ENCODE results near the gene LLCFC1.

The LLCFC1 gene

DNA sequence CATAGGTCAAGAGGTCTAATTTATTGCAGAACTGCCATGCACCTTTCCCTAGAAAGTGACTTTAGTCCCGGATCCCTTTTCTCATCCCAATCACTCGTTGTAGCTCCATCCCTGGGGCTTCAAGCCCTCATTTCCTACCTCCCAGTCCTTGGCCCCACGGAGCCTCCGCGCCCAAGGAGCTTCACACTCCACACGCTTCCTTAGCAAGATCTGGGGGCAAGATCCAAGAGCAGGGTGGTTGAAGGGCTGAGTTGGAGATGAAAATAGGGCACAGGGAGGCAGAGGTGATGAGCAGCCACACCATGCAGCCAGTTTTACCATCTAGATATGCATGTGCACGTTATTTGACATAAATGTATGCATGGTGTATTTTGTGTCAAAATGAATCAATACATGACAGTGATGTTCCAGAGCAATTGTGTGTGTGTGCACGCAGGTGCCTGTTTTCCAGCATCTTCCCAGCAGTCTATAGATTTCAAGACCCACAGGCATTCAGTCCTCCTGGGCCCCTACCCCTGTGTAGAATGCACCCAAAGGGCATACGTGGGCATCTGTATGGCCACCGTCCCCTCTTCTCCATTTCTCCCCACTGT, 47.7 kb upstream of the LLCFC1 start:
- Histone ChIP-seq H3K9me3 (replicated peaks; ENCODE audit: insufficient read depth, low read length) (no peaks in the 10 kb centered on the region), H3K36me3 (replicated peaks; ENCODE audit: insufficient read depth, low read length) (no peaks in the 10 kb centered on the region), H2AFZ (ENCODE audit: low read length) (no peak overlapping the region), H3K4me2 (ENCODE audit: low read depth, low read length) (no peak overlapping the region), H3K9ac (ENCODE audit: low read length) (no peak overlapping the region), H3K9me2 (replicated peaks; ENCODE audit: insufficient read depth, low read length) (no peaks in the 10 kb centered on the region), H3F3A (ENCODE audit: insufficient read depth, low read length) (no peaks in the 10 kb centered on the region), H3K4me1 (ENCODE audit: low read length) (no peaks in the 10 kb centered on the region), H3K79me2 (ENCODE audit: low read length) (no peaks in the 10 kb centered on the region), H4K20me1 (ENCODE audit: insufficient read depth, low read length) (no peaks in the 10 kb centered on the region), H3K27me3 (replicated peaks; ENCODE audit: insufficient read depth, low read length) (no peaks in the 10 kb centered on the region), H3K4me3 (ENCODE audit: low read length) (no peak overlapping the region), H3K27ac (ENCODE audit: low read length) (no peak overlapping the region)
- no peak for DNase-seq
- TF ChIP-seq, protein P1, sequence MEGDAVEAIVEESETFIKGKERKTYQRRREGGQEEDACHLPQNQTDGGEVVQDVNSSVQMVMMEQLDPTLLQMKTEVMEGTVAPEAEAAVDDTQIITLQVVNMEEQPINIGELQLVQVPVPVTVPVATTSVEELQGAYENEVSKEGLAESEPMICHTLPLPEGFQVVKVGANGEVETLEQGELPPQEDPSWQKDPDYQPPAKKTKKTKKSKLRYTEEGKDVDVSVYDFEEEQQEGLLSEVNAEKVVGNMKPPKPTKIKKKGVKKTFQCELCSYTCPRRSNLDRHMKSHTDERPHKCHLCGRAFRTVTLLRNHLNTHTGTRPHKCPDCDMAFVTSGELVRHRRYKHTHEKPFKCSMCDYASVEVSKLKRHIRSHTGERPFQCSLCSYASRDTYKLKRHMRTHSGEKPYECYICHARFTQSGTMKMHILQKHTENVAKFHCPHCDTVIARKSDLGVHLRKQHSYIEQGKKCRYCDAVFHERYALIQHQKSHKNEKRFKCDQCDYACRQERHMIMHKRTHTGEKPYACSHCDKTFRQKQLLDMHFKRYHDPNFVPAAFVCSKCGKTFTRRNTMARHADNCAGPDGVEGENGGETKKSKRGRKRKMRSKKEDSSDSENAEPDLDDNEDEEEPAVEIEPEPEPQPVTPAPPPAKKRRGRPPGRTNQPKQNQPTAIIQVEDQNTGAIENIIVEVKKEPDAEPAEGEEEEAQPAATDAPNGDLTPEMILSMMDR (IDR thresholded peaks at IDR 0.05; ENCODE audit: low read length), result no peak
- TF ChIP-seq EZH2phosphoT487 (IDR thresholded peaks at IDR 0.05; ENCODE audit: low read length), result no peak
- no peak for TF ChIP-seq EZH2 (optimal IDR thresholded peaks at IDR 0.05; ENCODE audit: low read depth, low read length)

DNA sequence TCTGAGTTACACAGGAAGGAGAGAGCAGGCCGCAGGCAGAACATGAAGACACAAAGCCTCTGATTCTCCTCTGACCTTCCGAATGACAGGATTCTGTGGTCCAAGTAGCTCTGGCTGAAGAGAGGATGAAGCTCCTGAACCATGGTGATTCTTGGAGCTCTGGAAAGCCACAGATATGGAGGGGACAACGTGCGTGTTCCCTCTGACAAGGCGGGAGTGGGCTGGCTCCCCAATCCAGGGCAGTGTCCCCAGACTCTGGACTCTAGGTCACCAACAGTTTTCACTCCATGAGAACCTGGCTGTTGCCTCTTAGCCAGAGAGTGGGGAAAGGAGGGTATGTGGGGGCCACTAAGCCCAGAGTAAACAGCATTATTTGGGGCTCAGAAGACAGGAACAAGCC, 46.3 kb upstream of the LLCFC1 start:
- no peak overlapping the region for H2AFZ ChIP-seq (ENCODE audit: low read length)
- no peak for DNase-seq
- H3K9ac ChIP-seq (ENCODE audit: low read length), result no peak overlapping the region
- H4K20me1 ChIP-seq (ENCODE audit: insufficient read depth, low read length), result no peaks in the 10 kb centered on the region
- no peaks in the 10 kb centered on the region for H3K9me2 ChIP-seq (replicated peaks; ENCODE audit: insufficient read depth, low read length)
- no peaks in the 10 kb centered on the region for H3K4me1 ChIP-seq (ENCODE audit: low read length)
- H3K27me3 ChIP-seq (replicated peaks; ENCODE audit: insufficient read depth, low read length), result no peaks in the 10 kb centered on the region
- H3K36me3 ChIP-seq (replicated peaks; ENCODE audit: insufficient read depth, low read length), result no peaks in the 10 kb centered on the region
- no peak overlapping the region for H3K4me3 ChIP-seq (ENCODE audit: low read length)
- H3K27ac ChIP-seq (ENCODE audit: low read length), result no peak overlapping the region
- H3K4me2 ChIP-seq (ENCODE audit: low read depth, low read length), result no peak overlapping the region
- no peaks in the 10 kb centered on the region for H3K79me2 ChIP-seq (ENCODE audit: low read length)
- no peaks in the 10 kb centered on the region for H3F3A ChIP-seq (ENCODE audit: insufficient read depth, low read length)
- TF ChIP-seq EZH2 (optimal IDR thresholded peaks at IDR 0.05; ENCODE audit: low read depth, low read length) (no peak), EZH2phosphoT487 (IDR thresholded peaks at IDR 0.05; ENCODE audit: low read length) (no peak)
- TF ChIP-seq, protein P1 (IDR thresholded peaks at IDR 0.05; ENCODE audit: low read length), result no peak
- H3K9me3 ChIP-seq (replicated peaks; ENCODE audit: insufficient read depth, low read length), result no peaks in the 10 kb centered on the region

DNA sequence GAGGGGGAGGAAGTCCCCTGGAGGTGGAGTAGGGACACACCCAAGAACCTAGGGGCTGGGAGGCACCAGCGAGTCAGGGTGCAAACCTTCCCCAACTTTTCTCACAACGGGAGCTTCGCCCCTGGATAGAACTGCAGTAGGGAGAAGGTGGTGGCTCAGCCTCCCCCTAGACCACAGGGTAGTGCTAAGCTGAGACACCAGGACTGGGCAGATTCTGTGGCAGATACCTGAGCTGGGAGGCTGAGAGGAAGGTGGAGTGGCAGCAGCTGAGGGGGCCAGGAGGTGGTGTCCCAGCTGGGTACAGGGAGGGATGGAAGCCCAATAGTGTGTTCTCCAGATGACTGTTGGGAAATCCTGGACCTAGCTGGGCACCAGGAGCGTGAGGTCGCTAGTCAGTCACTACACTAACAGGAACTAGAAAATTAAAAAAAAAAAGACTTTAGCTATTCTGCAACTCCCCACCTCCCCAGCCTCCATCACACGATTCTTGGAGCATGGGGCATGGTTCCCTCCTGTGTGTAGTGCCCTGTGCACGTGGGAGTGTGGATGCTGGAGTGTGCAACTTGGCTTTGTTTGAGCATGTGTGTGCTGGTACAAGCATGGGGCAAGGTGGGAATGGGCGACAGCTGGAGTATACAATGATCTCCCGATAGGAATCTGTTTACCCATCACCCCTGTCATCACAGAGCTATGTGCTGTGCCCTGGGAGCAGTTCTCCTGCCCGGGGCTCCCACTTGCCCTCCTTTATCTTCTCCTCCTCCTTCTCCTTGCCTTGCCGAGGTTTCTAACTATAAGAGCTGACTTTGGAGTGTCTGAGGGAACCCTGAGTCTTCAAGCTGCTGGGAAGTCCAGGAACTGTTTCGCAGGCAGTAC, 44.9 kb upstream of the LLCFC1 start:
- Histone ChIP-seq H3K4me3 (ENCODE audit: low read length) (no peak overlapping the region), H3K4me2 (ENCODE audit: low read depth, low read length) (no peak overlapping the region), H3K27ac (ENCODE audit: low read length) (no peak overlapping the region), H4K20me1 (ENCODE audit: insufficient read depth, low read length) (no peaks in the 10 kb centered on the region), H3K27me3 (replicated peaks; ENCODE audit: insufficient read depth, low read length) (no peaks in the 10 kb centered on the region), H3K4me1 (ENCODE audit: low read length) (no peaks in the 10 kb centered on the region), H3K9me2 (replicated peaks; ENCODE audit: insufficient read depth, low read length) (no peaks in the 10 kb centered on the region), H2AFZ (ENCODE audit: low read length) (no peak overlapping the region), H3K9me3 (replicated peaks; ENCODE audit: insufficient read depth, low read length) (no peaks in the 10 kb centered on the region), H3F3A (ENCODE audit: insufficient read depth, low read length) (no peaks in the 10 kb centered on the region), H3K36me3 (replicated peaks; ENCODE audit: insufficient read depth, low read length) (no peaks in the 10 kb centered on the region), H3K79me2 (ENCODE audit: low read length) (no peaks in the 10 kb centered on the region), H3K9ac (ENCODE audit: low read length) (no peak overlapping the region)
- TF ChIP-seq, protein P1 (IDR thresholded peaks at IDR 0.05; ENCODE audit: low read length), result no peak
- TF ChIP-seq EZH2 (optimal IDR thresholded peaks at IDR 0.05; ENCODE audit: low read depth, low read length), result no peak
- no peak for TF ChIP-seq EZH2phosphoT487 (IDR thresholded peaks at IDR 0.05; ENCODE audit: low read length)
- DNase-seq, result no peak

All from MM.1S (cell line).